K562 (cell line): ENCODE data around the gene RXFP1. TPM values are rescaled to one million over a fixed set of nuclear protein-coding genes. Genes with fewer than 3 reads are reported as not detected.
A peak's percentile ranks its signal among the peaks of the same experiment; 100 is the strongest.

ENCODE experiments used
- ATAC-seq: fragments of 200-7000 bp; cut with Tn5 transposase; 3 replicates; pipeline ENCODE4 v1.9.1; 2020; ENCODE audit warnings: moderate library complexity
- BruUV-seq: library from RNA; stranded (reverse); fragments of 400-500 nt; replicated peaks from 2 replicates; lab custom pipeline; 2021; lab: Mats Ljungman, UMichigan
- CTCF ChIA-PET: fragments of 300-600 bp; formaldehyde crosslinking; extraction: SDS; loops from one replicate; lab custom pipeline; 2021; ENCODE audit warnings: low intra/inter-chr PET ratio; lab: Yijun Ruan, JAX
- POLR2A ChIA-PET: fragments of 300-600, 350-650 bp; sonication (Branson Sonifier 250); formaldehyde crosslinking; extraction: SDS; loops from one replicate; lab custom pipeline; 2021; ENCODE audit warnings: antibody characterized with exemption, inconsistent platforms; lab: Yijun Ruan, JAX
- DNase-seq, 4 experiments: peaks; one replicate each; pipeline versions ENCODE4 v3.0.0 to v3.0.0-alpha.2; 2011 to 2018; ENCODE audit warnings: low spot score in 3 of 4, mixed read lengths in 3 of 4; ENCODE audit errors: extremely low read depth in 1 of 4
- FAIRE-seq: peaks from 2 replicates; lab custom pipeline; 2011; peaks lifted over from hg19 to GRCh38; lab: Jason Lieb, UNC
- H2AFZ ChIP-seq: 2 replicates; pipeline ENCODE4 v1.6.0; 2011; ENCODE audit warnings: low read depth, low read length, control low read depth, inconsistent platforms
- H3K27ac ChIP-seq: fragments of 200-600 bp; 3 replicates; pipeline ENCODE4 v1.8.0; 2011; ENCODE audit warnings: low read depth, mild to moderate bottlenecking, control low read depth, inconsistent platforms, low read length, moderate library complexity, mixed read lengths; ENCODE audit errors: extremely low read depth
- H3K27me3 ChIP-seq, 2 experiments: fragments of 300-600 bp in 1 of 2; 2 replicates in 1 of 2; 3 replicates in 1 of 2; pipeline versions ENCODE4 v1.6.0 to v1.8.0; 2011; ENCODE audit warnings: inconsistent platforms in 2 of 2, low read length in 2 of 2, mild to moderate bottlenecking in 1 of 2, mixed read lengths in 1 of 2, moderate library complexity in 1 of 2; ENCODE audit not compliant: control insufficient read depth in 2 of 2, insufficient read depth in 2 of 2
- H3K36me3 ChIP-seq: fragments of 300-600 bp; 3 replicates; pipeline ENCODE4 v1.8.0; 2011; ENCODE audit warnings: mild to moderate bottlenecking, low read length, inconsistent platforms; ENCODE audit not compliant: control insufficient read depth, insufficient read depth
- H3K4me1 ChIP-seq, 2 experiments: fragments of 200-600 bp in 1 of 2; replicated peaks in 1 of 2; 2 replicates in 1 of 2; 3 replicates in 1 of 2; pipeline versions ENCODE4 v1.5.1 to v1.8.0; 2011; ENCODE audit warnings: inconsistent platforms in 2 of 2, low read length in 2 of 2, mild to moderate bottlenecking in 1 of 2, mixed read lengths in 1 of 2, moderate library complexity in 1 of 2; ENCODE audit not compliant: control insufficient read depth in 2 of 2, insufficient read depth in 2 of 2
- H3K4me2 ChIP-seq: 2 replicates; pipeline ENCODE4 v1.6.1; 2011; ENCODE audit warnings: low read length, control low read depth, inconsistent platforms, mixed read lengths; ENCODE audit not compliant: insufficient read depth
- H3K4me3 ChIP-seq: fragments of 200-600 bp; sonication (generic), shearing (Covaris generic); 2 replicates; pipeline ENCODE4 v1.5.1; 2016; ENCODE audit warnings: control low read depth, inconsistent platforms
- H3K79me2 ChIP-seq: fragments of 200-600 bp; 3 replicates; pipeline ENCODE4 v1.8.0; 2011; ENCODE audit warnings: low read length, inconsistent platforms; ENCODE audit not compliant: control insufficient read depth, insufficient read depth
- H3K9ac ChIP-seq, 2 experiments: 2 replicates each; pipeline versions ENCODE4 v1.6.0 to v1.6.1; 2011; ENCODE audit warnings: low read depth in 2 of 2, low read length in 2 of 2, control low read depth in 1 of 2, inconsistent platforms in 1 of 2, mild to moderate bottlenecking in 1 of 2, mixed read lengths in 1 of 2; ENCODE audit not compliant: insufficient read depth in 1 of 2
- H3K9me1 ChIP-seq: one replicate; pipeline ENCODE4 v1.6.0; 2011; ENCODE audit warnings: inconsistent platforms, mild to moderate bottlenecking, low read length, moderate library complexity; ENCODE audit not compliant: control insufficient read depth, insufficient read depth
- H3K9me3 ChIP-seq: replicated peaks from 2 replicates; pipeline ENCODE4 v1.5.1; 2011; ENCODE audit warnings: low read depth, low read length, inconsistent platforms; ENCODE audit not compliant: control insufficient read depth, insufficient read depth
- H4K20me1 ChIP-seq: replicated peaks from 2 replicates; pipeline ENCODE4 v1.6.1; 2011; ENCODE audit warnings: low read length, inconsistent platforms, mixed read lengths; ENCODE audit not compliant: control insufficient read depth, insufficient read depth
- C11orf30 ChIP-seq: fragments of 450-650 bp; IDR thresholded peaks from 2 replicates; pipeline ENCODE4 v1.6.1; 2016; ENCODE audit warnings: low read depth, mild to moderate bottlenecking
- NFE2 ChIP-seq: IDR thresholded peaks from 2 replicates; pipeline ENCODE4 v1.6.1; 2014; ENCODE audit warnings: antibody characterized with exemption, low read depth
- THRAP3 ChIP-seq: fragments of 450-650 bp; IDR thresholded peaks from 2 replicates; pipeline ENCODE4 v1.6.1; 2016; ENCODE audit warnings: mild to moderate bottlenecking, inconsistent platforms, borderline replicate concordance
- ZNF316 ChIP-seq: fragments of 450-650 bp; IDR thresholded peaks from 2 replicates; pipeline ENCODE4 v1.6.1; 2016
- ZNF507 ChIP-seq: conservative IDR thresholded peaks from 2 replicates; pipeline ENCODE4 v1.6.1; 2017; ENCODE audit warnings: missing genetic modification characterization, missing compliant biosample characterization
- WGBS: fragments of 100-300 bp; shearing (Covaris generic); methylation state at CpG from one replicate; pipeline ENCODE4 v1.1.6; 2016; ENCODE audit warnings: low coverage, mixed read lengths; ENCODE audit not compliant: insufficient coverage; ENCODE audit errors: missing lambda C conversion rate; 5-methylcytosine and 5-hydroxymethylcytosine counted together
- in situ Hi-C: fragments of 300-500 bp; cut with MboI; formaldehyde crosslinking; loops from 4 replicates; pipeline ENCODE4 v1.15.0; 2018; ENCODE audit warnings: inconsistent platforms, mixed read lengths
- intact Hi-C: fragments of 100-400 bp; cut with micrococcal nuclease; formaldehyde crosslinking; loops from 2 replicates; pipeline ENCODE4 v1.14.2; 2022
- polyA plus RNA-seq, 8 experiments: library from polyadenylated mRNA; depleted of rRNA in 4 of 8; stranded (reverse) in 5 of 8; unstranded in 3 of 8; fragments of >200 nt; fragmentation: Nextera tagmentation in 2 of 8; fragmentation: Illumina TruSeq in 1 of 8; extraction: Ambion mirVana in 2 of 8; extraction: Trizol in 1 of 8; gene quantifications; 2 replicates each; pipeline versions ENCODE4 v1.2.1 to v1.2.3, GENCODE V29; 2011 to 2014; ENCODE audit warnings: inconsistent platforms in 1 of 8, missing spikeins in 1 of 8
- total RNA-seq, 7 experiments: library from RNA; depleted of rRNA in 6 of 7; stranded (reverse); fragments of >200 nt in 6 of 7; fragmentation: Illumina TruSeq in 2 of 7; extraction: Trizol in 2 of 7; gene quantifications; 2 replicates each; pipeline versions ENCODE4 v1.2.1 to v1.2.3, GENCODE V29; 2011 to 2021; ENCODE audit warnings: low replicate concordance in 1 of 7
- TF ChIP-seq, protein P1 (sequence below), 2 experiments: fragments of 450-650 bp in 1 of 2; sonication (generic) in 1 of 2; formaldehyde crosslinking in 1 of 2; IDR thresholded peaks in 1 of 2; conservative IDR thresholded peaks in 1 of 2; 2 replicates each; pipeline versions ENCODE4 v1.6.1 to v1.8.1; 2016 to 2023; ENCODE audit warnings: mild to moderate bottlenecking in 2 of 2, moderate library complexity in 2 of 2, inconsistent platforms in 1 of 2, missing genetic modification reagents in 1 of 2

The RXFP1 gene
- total and polyA plus RNA-seq, 9 of the 15 experiments (the other 6 are each of a cell fraction or from before 2014, with no cell fraction given): 0.03 to 0.06 (median 0.04) TPM; not detected in 6

DNA sequence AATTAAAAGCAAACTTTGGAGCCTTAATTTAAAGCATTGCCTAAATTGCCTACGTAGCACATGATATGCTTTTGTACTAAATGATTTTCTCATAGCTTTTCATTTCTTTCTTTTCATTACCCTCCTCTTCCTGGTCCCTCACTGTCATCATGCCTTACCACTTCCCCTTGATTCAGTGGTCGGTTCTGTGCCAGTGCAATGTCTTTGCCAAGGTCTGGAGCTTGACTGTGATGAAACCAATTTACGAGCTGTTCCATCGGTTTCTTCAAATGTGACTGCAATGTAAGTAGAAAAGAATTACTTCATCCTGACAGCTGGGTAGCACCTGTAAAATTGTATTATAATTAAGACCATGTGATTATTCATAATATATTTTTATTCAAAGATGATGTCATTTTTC, 77.5 kb downstream of the RXFP1 start:
- Histone ChIP-seq H4K20me1 (no peaks in the 10 kb centered on the region), H3K9me3 (no peaks in the 10 kb centered on the region), H2AFZ (no peak overlapping the region), H3K27me3 (no peaks in the 10 kb centered on the region), H3K27ac (no peak overlapping the region), H3K79me2 (no peaks in the 10 kb centered on the region), H3K36me3 (no peaks in the 10 kb centered on the region), H3K4me3 (no peak overlapping the region), H3K4me1 (no peaks in the 10 kb centered on the region), H3K9ac (no peak overlapping the region), H3K9me1 (no peaks in the 10 kb centered on the region), H3K4me2 (no peak overlapping the region)
- no peak for TF ChIP-seq THRAP3
- TF ChIP-seq, protein P1, sequence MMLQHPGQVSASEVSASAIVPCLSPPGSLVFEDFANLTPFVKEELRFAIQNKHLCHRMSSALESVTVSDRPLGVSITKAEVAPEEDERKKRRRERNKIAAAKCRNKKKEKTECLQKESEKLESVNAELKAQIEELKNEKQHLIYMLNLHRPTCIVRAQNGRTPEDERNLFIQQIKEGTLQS (IDR thresholded peaks at IDR 0.05): peak; percentile 14; the same call in 1 of the 2 replicates
- TF ChIP-seq, protein P1 (CRISPR knock-in tag; conservative IDR thresholded peaks at IDR 0.05): no peak
- ChIA-PET POLR2A (no interaction called here), CTCF (interaction anchor here (0.6 kb wide), 1 partner anchor 782 kb away, joined by 3 read pairs; no protein-coding TSS in a partner anchor)
- intact Hi-C loops (no loop called here), in situ Hi-C loops (no loop called here)
- BruUV-seq: no TSS peak
- 26% methylated on average over 4 of the region's 4 CpGs for WGBS
- FAIRE-seq (no peak), DNase-seq (no peak), ATAC-seq (no peak)

DNA sequence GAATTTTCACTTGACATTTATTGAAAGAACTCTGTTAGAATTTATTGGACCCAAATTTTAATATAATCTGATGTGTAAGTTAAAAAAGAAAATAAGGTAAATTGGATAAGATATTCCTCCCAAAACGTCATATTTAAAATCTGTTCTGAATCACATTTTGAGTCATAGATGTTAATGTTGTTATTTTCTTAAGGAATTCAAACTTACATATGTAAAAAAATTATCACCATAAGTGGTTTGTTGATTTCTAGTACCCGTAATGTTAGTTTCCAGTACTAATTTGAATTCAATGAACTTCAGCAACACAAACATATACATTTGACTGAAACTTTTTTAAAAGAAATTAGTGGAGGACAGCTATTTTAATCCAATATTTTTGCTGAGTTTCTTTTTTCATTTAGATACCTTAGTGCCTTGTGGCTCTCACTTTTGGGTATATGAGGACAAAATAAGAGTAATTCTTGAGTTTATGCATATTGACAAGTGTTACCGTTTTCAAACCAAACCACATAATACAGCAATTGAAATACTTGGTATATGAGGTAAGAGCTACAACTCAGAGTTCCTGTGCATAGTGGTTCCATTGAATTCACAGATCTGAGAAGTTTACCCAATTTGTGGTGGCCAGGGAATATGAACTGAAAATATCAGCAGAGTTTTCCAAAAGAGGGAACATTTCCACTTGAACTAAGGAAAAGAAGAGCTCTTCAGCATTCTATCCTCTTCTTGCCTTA, 78.2 kb downstream of the RXFP1 start:
- intact Hi-C loops: no loop called here
- H2AFZ ChIP-seq: no peak overlapping the region
- no peaks in the 10 kb centered on the region for H4K20me1 ChIP-seq
- in situ Hi-C loops: no loop called here
- H3K79me2 ChIP-seq: no peaks in the 10 kb centered on the region
- H3K4me3 ChIP-seq: no peak overlapping the region
- H3K4me1 ChIP-seq: no peaks in the 10 kb centered on the region
- no peaks in the 10 kb centered on the region for H3K9me1 ChIP-seq
- 15% methylated on average over 3 of the region's 3 CpGs for WGBS
- no TSS peak for BruUV-seq
- DNase-seq (no peak), ATAC-seq (no peak), FAIRE-seq (no peak)
- no peaks in the 10 kb centered on the region for H3K27me3 ChIP-seq
- no peaks in the 10 kb centered on the region for H3K9me3 ChIP-seq
- H3K4me2 ChIP-seq: no peak overlapping the region
- CTCF ChIA-PET: no interaction called here
- no peaks in the 10 kb centered on the region for H3K36me3 ChIP-seq
- 0 out of 2 replicates have a peak, but pooled peaks have one; percentile 7 for TF ChIP-seq C11orf30
- no peak for TF ChIP-seq ZNF507 (tag)
- TF ChIP-seq NFE2: no peak
- peak; percentile 18; the same call in 1 of the 2 replicates for TF ChIP-seq ZNF316
- POLR2A ChIA-PET: interaction anchor here (0.7 to 1.2 kb wide), 3 partner anchors 10 to 14 kb away, joined by 3 to 5 read pairs (median 3); no protein-coding TSS in a partner anchor
- H3K9ac ChIP-seq: no peak overlapping the region
- H3K27ac ChIP-seq: no peak overlapping the region
